BJ (cell line): ENCODE measurements around the gene GPR15. TPM values are rescaled to one million over a fixed set of nuclear protein-coding genes. Genes with fewer than 3 reads are reported as not detected.
A peak's percentile ranks its signal among the peaks of the same experiment; 100 is the strongest.

ENCODE experiments used
- CTCF ChIA-PET: fragments of 350-600 bp; formaldehyde crosslinking; extraction: SDS; loops from one replicate; lab custom pipeline; 2021; ENCODE audit warnings: antibody characterized with exemption, inconsistent platforms; lab: Yijun Ruan, JAX
- POLR2A ChIA-PET: fragments of 300-600 bp; sonication (Branson Sonifier 250); formaldehyde crosslinking; extraction: SDS; loops from one replicate; lab custom pipeline; 2021; ENCODE audit warnings: antibody characterized with exemption; lab: Charles Lee
- DNase-seq: peaks from one replicate; pipeline ENCODE4 v3.0.0-alpha.2; 2011; ENCODE audit warnings: low read depth
- H3K27me3 ChIP-seq: 2 replicates; pipeline ENCODE4 v1.6.0; 2011; ENCODE audit warnings: low read length; ENCODE audit not compliant: control insufficient read depth, insufficient read depth
- H3K36me3 ChIP-seq: 2 replicates; pipeline ENCODE4 v1.5.1; 2011; ENCODE audit warnings: low read length; ENCODE audit not compliant: control insufficient read depth, insufficient read depth
- H3K4me3 ChIP-seq: 2 replicates; pipeline ENCODE4 v1.5.1; 2011; ENCODE audit warnings: low read depth, mild to moderate bottlenecking, control low read depth, low read length
- CTCF ChIP-seq: IDR thresholded peaks from 2 replicates; pipeline ENCODE4 v1.5.1; 2011; ENCODE audit warnings: low read depth, mild to moderate bottlenecking, control low read depth, inconsistent platforms, low read length, moderate library complexity; ENCODE audit not compliant: insufficient read depth
- polyA plus RNA-seq: library from polyadenylated mRNA; depleted of rRNA; stranded (reverse); fragments of >200 nt; gene quantifications from 2 replicates; pipeline ENCODE4 v1.2.3, GENCODE V29; 2011

Gene GPR15
- polyA plus RNA-seq, 1 experiment, result not detected

GRCh38 chr3:98565843-98566242 lies 34.1 kb downstream of the GPR15 start:
- CTCF ChIA-PET, result no interaction called here
- Histone ChIP-seq H3K27me3 (no peaks in the 10 kb centered on the region), H3K36me3 (no peaks in the 10 kb centered on the region), H3K4me3 (no peak overlapping the region)
- TF ChIP-seq CTCF, result no peak
- POLR2A ChIA-PET, result interaction anchor here (0.6 kb wide), 2 partner anchors 12 to 114 kb away, joined by 3 to 7 read pairs; no protein-coding TSS in a partner anchor
- DNase-seq, result no peak

- CTCF ChIA-PET, result no interaction called here
- DNase-seq, result no peak
- Histone ChIP-seq H3K36me3 (no peaks in the 10 kb centered on the region), H3K27me3 (no peaks in the 10 kb centered on the region), H3K4me3 (no peak overlapping the region)
- POLR2A ChIA-PET, result no interaction called here
- no peak for TF ChIP-seq CTCF
Observed at GRCh38 chr3:98567666-98568270, 36.0 kb downstream of the GPR15 start.

- no peaks in the 10 kb centered on the region for H3K36me3 ChIP-seq
- CTCF ChIA-PET, result no interaction called here
- no peaks in the 10 kb centered on the region for H3K27me3 ChIP-seq
- no peak for TF ChIP-seq CTCF
- no peak overlapping the region for H3K4me3 ChIP-seq
- no peak for DNase-seq
- POLR2A ChIA-PET, result no interaction called here
Observed at GRCh38 chr3:98568402-98568801, 36.6 kb downstream of the GPR15 start.

GRCh38 chr3:98573181-98573728 lies 41.5 kb downstream of the GPR15 start:
- DNase-seq, result no peak
- Histone ChIP-seq H3K27me3 (no peaks in the 10 kb centered on the region), H3K36me3 (no peaks in the 10 kb centered on the region), H3K4me3 (no peak overlapping the region)
- POLR2A ChIA-PET, result no interaction called here
- CTCF ChIA-PET, result interaction anchor here (1.1 kb wide), 1 partner anchor 17 kb away, joined by 3 read pairs; no protein-coding TSS in a partner anchor
- TF ChIP-seq CTCF, result peak; percentile 47

GRCh38 chr3:98574132-98574531 lies 42.4 kb downstream of the GPR15 start:
- Histone ChIP-seq H3K36me3 (no peaks in the 10 kb centered on the region), H3K27me3 (no peaks in the 10 kb centered on the region), H3K4me3 (no peak overlapping the region)
- ChIA-PET CTCF (interaction anchor here (1.0 to 1.1 kb wide), 2 partner anchors 18 to 245 kb away, joined by 3 read pairs; no protein-coding TSS in a partner anchor), POLR2A (no interaction called here)
- no peak for TF ChIP-seq CTCF
- no peak for DNase-seq
